Progenitor cell of endocrine pancreas (in vitro differentiated cells): ENCODE results near the gene INO80E. TPM values are rescaled to one million over a fixed set of nuclear protein-coding genes. Genes with fewer than 3 reads are reported as not detected.

Experiments used
- DNase-seq: peaks from one replicate; pipeline ENCODE4 v3.0.0; 2021; ENCODE audit warnings: low spot score; ENCODE audit not compliant: unreplicated experiment
- H3K27ac Mint-ChIP-seq: 2 replicates; pipeline ENCODE4 v1.8.0; 2021; ENCODE audit warnings: mild to moderate bottlenecking, moderate library complexity, mixed read lengths
- H3K27me3 Mint-ChIP-seq: 2 replicates; pipeline ENCODE4 v1.8.0; 2021; ENCODE audit warnings: mixed read lengths
- H3K36me3 Mint-ChIP-seq: 2 replicates; pipeline ENCODE4 v1.8.0; 2022; ENCODE audit warnings: mixed read lengths; ENCODE audit not compliant: insufficient read depth
- H3K4me1 Mint-ChIP-seq: 2 replicates; pipeline ENCODE4 v1.8.0; 2021; ENCODE audit warnings: low read depth, mixed read lengths
- H3K4me3 Mint-ChIP-seq: 2 replicates; pipeline ENCODE4 v1.8.0; 2021; ENCODE audit warnings: low read depth, mild to moderate bottlenecking, moderate library complexity, mixed read lengths
- H3K9me3 Mint-ChIP-seq: 2 replicates; pipeline ENCODE4 v1.8.0; 2021; ENCODE audit warnings: low read depth, mixed read lengths
- CTCF ChIP-seq: fragments of 200-600 bp; sonication (generic); IDR thresholded peaks from one replicate; pipeline ENCODE4 v1.5.0; 2021; ENCODE audit warnings: antibody characterized with exemption, mild to moderate bottlenecking; ENCODE audit not compliant: unreplicated experiment
- total RNA-seq: library from RNA; stranded (reverse); gene quantifications from 2 replicates; pipeline ENCODE4 v1.2.1, GENCODE V29; 2021

INO80E gene
- total RNA-seq, 1 donor from 2014 or later = 74.2 TPM

GRCh38 chr16:30054959-30055553, 59.0 kb downstream of the INO80E start:
- peak; percentile 56 for TF ChIP-seq CTCF
- peak overlapping the region; percentile 64 for H3K4me3 Mint-ChIP-seq
- H3K4me1 Mint-ChIP-seq = peaks cover 6% of the 10 kb centered on the region
- H3K9me3 Mint-ChIP-seq = no peaks in the 10 kb centered on the region
- peak overlapping the region; percentile 13 for H3K27ac Mint-ChIP-seq
- H3K27me3 Mint-ChIP-seq = no peaks in the 10 kb centered on the region
- DNase-seq = no peak
- peaks cover 2% of the 10 kb centered on the region for H3K36me3 Mint-ChIP-seq

Other genes starting within 250 kb of the INO80E start
- not detected in 2 replicates for gene ZG16, start 218.0 kb upstream of the INO80E start, total RNA-seq
- gene KIF22, start 205.5 kb upstream of the INO80E start, total RNA-seq = 78.4 and 79.8 TPM in 2 replicates
- gene MAZ, start 189.7 kb upstream of the INO80E start, total RNA-seq = 345 and 347 TPM in 2 replicates
- gene PRRT2, start 184.0 kb upstream of the INO80E start, total RNA-seq = 1.4 and 2.4 TPM in 2 replicates
- gene PAGR1, start 180.1 kb upstream of the INO80E start, total RNA-seq = 26.4 and 29.9 TPM in 2 replicates
- 6.5 and 9.0 TPM in 2 replicates for gene MVP, start 175.8 kb upstream of the INO80E start, total RNA-seq
- gene CDIPT, start 133.0 kb upstream of the INO80E start, total RNA-seq = 46.3 and 51.2 TPM in 2 replicates
- gene SEZ6L2, start 96.7 kb upstream of the INO80E start, total RNA-seq = 13.2 and 16.2 TPM in 2 replicates
- 3.1 and 3.8 TPM in 2 replicates for gene ASPHD1, start 95.8 kb upstream of the INO80E start, total RNA-seq
- 31.4 and 34.7 TPM in 2 replicates for gene KCTD13, start 70.0 kb upstream of the INO80E start, total RNA-seq
- gene TMEM219, start 34.2 kb upstream of the INO80E start, total RNA-seq = 89.4 and 91.9 TPM in 2 replicates
- 51.1 and 54.0 TPM in 2 replicates for gene TAOK2, start 22.4 kb upstream of the INO80E start, total RNA-seq
- gene HIRIP3, start 624 bp upstream of the INO80E start, total RNA-seq = 11.4 and 12.0 TPM in 2 replicates
- gene DOC2A, start 14.8 kb downstream of the INO80E start, total RNA-seq = 4.4 and 5.0 TPM in 2 replicates
- gene C16orf92, start 27.0 kb downstream of the INO80E start, total RNA-seq = not detected in 2 replicates
- 1.5 and 1.7 TPM in 2 replicates for gene TLCD3B, start 35.0 kb downstream of the INO80E start, total RNA-seq
- 273 and 283 TPM in 2 replicates for gene ALDOA, start 69.5 kb downstream of the INO80E start, total RNA-seq
- 142 and 144 TPM in 2 replicates for gene PPP4C, start 79.8 kb downstream of the INO80E start, total RNA-seq
- 3.5 and 3.9 TPM in 2 replicates for gene TBX6, start 95.7 kb downstream of the INO80E start, total RNA-seq
- 41.7 and 45.7 TPM in 2 replicates for gene YPEL3, start 100.0 kb downstream of the INO80E start, total RNA-seq
- 13.3 and 13.8 TPM in 2 replicates for gene GDPD3, start 117.3 kb downstream of the INO80E start, total RNA-seq
- gene MAPK3, start 127.0 kb downstream of the INO80E start, total RNA-seq = 59.8 and 62.8 TPM in 2 replicates
- gene CORO1A, start 187.4 kb downstream of the INO80E start, total RNA-seq = 1.6 and 3.8 TPM in 2 replicates
- 65.0 and 71.5 TPM in 2 replicates for gene BOLA2B, start 197.4 kb downstream of the INO80E start, total RNA-seq
- gene SLX1A, start 197.6 kb downstream of the INO80E start, total RNA-seq = 28.7 and 37.5 TPM in 2 replicates
- gene SULT1A3, start 203.0 kb downstream of the INO80E start, total RNA-seq = 33.0 and 33.3 TPM in 2 replicates